Neural progenitor cell (in vitro differentiated cells): ENCODE results near the gene SERPINF2.

Experiments used
- EZH2 ChIP-seq: fragments of 200-600 bp; sonication (generic); IDR thresholded peaks from 2 replicates; pipeline ENCODE4 v1.6.1; 2017; ENCODE audit warnings: antibody characterized with exemption, mild to moderate bottlenecking, moderate library complexity
- EZH2phosphoT487 ChIP-seq: fragments of 200-600 bp; sonication (generic); IDR thresholded peaks from 2 replicates; pipeline ENCODE4 v1.6.1; 2017; ENCODE audit warnings: antibody characterized with exemption
- TF ChIP-seq, protein P1 (sequence below): fragments of 200-600 bp; sonication (generic); IDR thresholded peaks from 2 replicates; pipeline ENCODE4 v1.5.1; 2017; ENCODE audit warnings: antibody characterized with exemption, mild to moderate bottlenecking

DNA sequence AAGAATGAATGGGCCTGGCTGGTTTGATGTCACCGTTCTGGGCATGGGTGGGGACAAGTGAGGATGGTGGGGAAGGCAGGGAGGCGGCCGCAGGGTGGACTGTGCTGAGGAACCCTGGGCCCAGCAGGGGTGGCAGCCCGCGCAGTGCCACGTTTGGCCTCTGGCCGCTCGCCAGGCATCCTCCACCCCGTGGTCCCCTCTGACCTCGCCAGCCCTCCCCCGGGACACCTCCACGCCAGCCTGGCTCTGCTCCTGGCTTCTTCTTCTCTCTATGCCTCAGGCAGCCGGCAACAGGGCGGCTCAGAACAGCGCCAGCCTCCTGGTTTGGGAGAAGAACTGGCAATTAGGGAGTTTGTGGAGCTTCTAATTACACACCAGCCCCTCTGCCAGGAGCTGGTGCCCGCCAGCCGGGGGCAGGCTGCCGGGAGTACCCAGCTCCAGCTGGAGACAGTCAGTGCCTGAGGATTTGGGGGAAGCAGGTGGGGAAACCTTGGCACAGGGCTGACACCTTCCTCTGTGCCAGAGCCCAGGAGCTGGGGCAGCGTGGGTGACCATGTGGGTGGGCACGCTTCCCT lies 12.7 kb downstream of the SERPINF2 start:
- TF ChIP-seq, protein P1, sequence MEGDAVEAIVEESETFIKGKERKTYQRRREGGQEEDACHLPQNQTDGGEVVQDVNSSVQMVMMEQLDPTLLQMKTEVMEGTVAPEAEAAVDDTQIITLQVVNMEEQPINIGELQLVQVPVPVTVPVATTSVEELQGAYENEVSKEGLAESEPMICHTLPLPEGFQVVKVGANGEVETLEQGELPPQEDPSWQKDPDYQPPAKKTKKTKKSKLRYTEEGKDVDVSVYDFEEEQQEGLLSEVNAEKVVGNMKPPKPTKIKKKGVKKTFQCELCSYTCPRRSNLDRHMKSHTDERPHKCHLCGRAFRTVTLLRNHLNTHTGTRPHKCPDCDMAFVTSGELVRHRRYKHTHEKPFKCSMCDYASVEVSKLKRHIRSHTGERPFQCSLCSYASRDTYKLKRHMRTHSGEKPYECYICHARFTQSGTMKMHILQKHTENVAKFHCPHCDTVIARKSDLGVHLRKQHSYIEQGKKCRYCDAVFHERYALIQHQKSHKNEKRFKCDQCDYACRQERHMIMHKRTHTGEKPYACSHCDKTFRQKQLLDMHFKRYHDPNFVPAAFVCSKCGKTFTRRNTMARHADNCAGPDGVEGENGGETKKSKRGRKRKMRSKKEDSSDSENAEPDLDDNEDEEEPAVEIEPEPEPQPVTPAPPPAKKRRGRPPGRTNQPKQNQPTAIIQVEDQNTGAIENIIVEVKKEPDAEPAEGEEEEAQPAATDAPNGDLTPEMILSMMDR, result no peak
- TF ChIP-seq EZH2 (no peak), EZH2phosphoT487 (no peak)
